Transverse colon (tissue), 3 donors: Measurements from ENCODE around the gene PLAAT5.
"Not testable (repeated sequence)": the region's sequence is repeated elsewhere in the genome, so short reads cannot be mapped to it uniquely, and the experiment has no call there.

Experiments
- POLR2A ChIP-seq: fragments of 450-650 bp; IDR thresholded peaks from one replicate; pipeline ENCODE4 v1.6.1; 2016; ENCODE audit warnings: antibody characterized with exemption, mild to moderate bottlenecking, moderate library complexity
- TF ChIP-seq, protein P1 (sequence below), 5 experiments: fragments of 200-600 bp in 3 of 5; fragments of 450-650 bp in 2 of 5; sonication (generic) in 3 of 5; IDR thresholded peaks; 1 replicate in 2 of 5; 2 replicates in 3 of 5; pipeline ENCODE4 v1.5.1; 2016 to 2017; ENCODE audit warnings: antibody characterized with exemption in 5 of 5, inconsistent platforms in 3 of 5, mild to moderate bottlenecking in 2 of 5, moderate library complexity in 1 of 5

DNA sequence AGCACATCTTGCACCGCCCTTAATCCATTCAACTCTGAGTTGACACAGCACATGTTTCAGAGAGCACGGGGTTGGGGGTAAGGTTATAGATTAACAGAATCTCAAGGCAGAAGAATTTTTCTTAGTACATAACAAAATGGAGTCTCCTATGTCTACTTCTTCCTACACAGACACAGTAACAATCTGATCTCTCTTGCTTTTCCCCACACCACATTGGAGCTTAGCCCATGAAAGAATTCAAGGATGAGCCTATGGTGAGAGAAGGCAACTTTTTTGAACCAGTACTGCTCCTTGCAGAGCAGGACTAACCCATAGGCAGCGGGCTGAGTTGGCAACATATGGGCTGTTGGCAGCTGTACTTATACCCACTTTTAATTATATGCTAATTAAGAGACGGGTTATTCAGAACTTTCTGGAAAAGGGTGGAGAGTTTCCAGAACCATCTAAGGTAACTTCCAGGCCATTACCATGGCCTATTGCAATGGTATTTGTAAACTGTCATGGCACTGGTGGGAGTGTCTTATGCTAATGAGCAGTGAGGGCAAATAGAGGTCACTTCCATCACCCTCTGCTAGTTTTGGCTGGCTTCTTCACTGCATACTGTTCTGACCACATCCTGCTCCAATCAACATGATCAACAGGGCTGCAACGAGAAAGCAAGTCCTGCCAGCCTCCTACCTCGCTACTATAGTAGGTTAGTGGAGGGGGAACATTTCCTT is 40.3 kb upstream of the PLAAT5 start:
- TF ChIP-seq, protein P1, sequence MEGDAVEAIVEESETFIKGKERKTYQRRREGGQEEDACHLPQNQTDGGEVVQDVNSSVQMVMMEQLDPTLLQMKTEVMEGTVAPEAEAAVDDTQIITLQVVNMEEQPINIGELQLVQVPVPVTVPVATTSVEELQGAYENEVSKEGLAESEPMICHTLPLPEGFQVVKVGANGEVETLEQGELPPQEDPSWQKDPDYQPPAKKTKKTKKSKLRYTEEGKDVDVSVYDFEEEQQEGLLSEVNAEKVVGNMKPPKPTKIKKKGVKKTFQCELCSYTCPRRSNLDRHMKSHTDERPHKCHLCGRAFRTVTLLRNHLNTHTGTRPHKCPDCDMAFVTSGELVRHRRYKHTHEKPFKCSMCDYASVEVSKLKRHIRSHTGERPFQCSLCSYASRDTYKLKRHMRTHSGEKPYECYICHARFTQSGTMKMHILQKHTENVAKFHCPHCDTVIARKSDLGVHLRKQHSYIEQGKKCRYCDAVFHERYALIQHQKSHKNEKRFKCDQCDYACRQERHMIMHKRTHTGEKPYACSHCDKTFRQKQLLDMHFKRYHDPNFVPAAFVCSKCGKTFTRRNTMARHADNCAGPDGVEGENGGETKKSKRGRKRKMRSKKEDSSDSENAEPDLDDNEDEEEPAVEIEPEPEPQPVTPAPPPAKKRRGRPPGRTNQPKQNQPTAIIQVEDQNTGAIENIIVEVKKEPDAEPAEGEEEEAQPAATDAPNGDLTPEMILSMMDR (IDR thresholded peaks at IDR 0.05): not testable (repeated sequence)
- TF ChIP-seq POLR2A: not testable (repeated sequence)
